ENCODE data around the gene PPP1R37. TPM values are rescaled to one million over a fixed set of nuclear protein-coding genes. Genes with fewer than 3 reads are reported as not detected.

Gene PPP1R37
- total RNA-seq, 2 donors from 2014 or later, result 12.4 to 18.3 TPM

GRCh38 chr19:45175515-45176345, 82.8 kb downstream of the PPP1R37 start:
- Mint-ChIP-seq H3K36me3 (no peaks in the 10 kb centered on the region), H3K27ac (peak overlapping the region; percentile 6 to 19), H3K9me3 (no peaks in the 10 kb centered on the region)
- DNase-seq (ENCODE audit: low spot score in 2 of 2) (no peak), ATAC-seq (no peak)

- Mint-ChIP-seq H3K27ac (peak within 1 kb of the TSS; percentile 89 to 96), H3K36me3 (peaks cover 0 to 5% of the 10 kb centered on the region in 2 donors), H3K9me3 (no peaks in the 10 kb centered on the region)
- ATAC-seq (peak in 1 of 2 donors; percentile 0), DNase-seq (ENCODE audit: low spot score in 2 of 2) (no peak)
Measured at GRCh38 chr19:45177817-45178261, 84.9 kb downstream of the PPP1R37 start, which contains the start of gene TRAPPC6A. TSS of gene TRAPPC6A (minus strand) at chr19:45178237. CDS start at chr19:45178218, 19 bp downstream.

- ATAC-seq (peak; percentile 87 to 90), DNase-seq (ENCODE audit: low spot score in 2 of 2) (peak; percentile 99 to 100)
- peaks cover 0 to 5% of the 10 kb centered on the region in 2 donors for H3K36me3 Mint-ChIP-seq
- no peaks in the 10 kb centered on the region for H3K9me3 Mint-ChIP-seq
- H3K27ac Mint-ChIP-seq, result peak within 1 kb of the TSS; percentile 89 to 96
Measured at GRCh38 chr19:45178262-45179071, 85.5 kb downstream of the PPP1R37 start, which contains the start of gene BLOC1S3. TSS of gene BLOC1S3 (plus strand) at chr19:45178784. CDS start at chr19:45179297, 513 bp downstream.

GRCh38 chr19:45179072-45179891, 86.3 kb downstream of the PPP1R37 start:
- ATAC-seq (no peak), DNase-seq (ENCODE audit: low spot score in 2 of 2) (peak; percentile 52 to 68)
- Mint-ChIP-seq H3K36me3 (peaks cover 0 to 5% of the 10 kb centered on the region in 2 donors), H3K9me3 (no peaks in the 10 kb centered on the region), H3K27ac (peak overlapping the region; percentile 89 to 96)

- Mint-ChIP-seq H3K36me3 (peaks cover 0 to 5% of the 10 kb centered on the region in 2 donors), H3K27ac (peak overlapping the region; percentile 33 to 66), H3K9me3 (no peaks in the 10 kb centered on the region)
- DNase-seq (ENCODE audit: low spot score in 2 of 2) (no peak), ATAC-seq (no peak)
Measured at GRCh38 chr19:45179892-45180370, 87.0 kb downstream of the PPP1R37 start.

GRCh38 chr19:45180936-45181335, 88.0 kb downstream of the PPP1R37 start:
- no peak for DNase-seq (ENCODE audit: low spot score in 2 of 2)
- no peak for ATAC-seq
- H3K36me3 Mint-ChIP-seq, result peaks cover 0 to 5% of the 10 kb centered on the region in 2 donors
- peak overlapping the region; percentile 66 to 75 for H3K27ac Mint-ChIP-seq
- no peaks in the 10 kb centered on the region for H3K9me3 Mint-ChIP-seq

- H3K27ac Mint-ChIP-seq, result peak overlapping the region in 1 of 2 donors; percentile 72
- no peak for ATAC-seq
- no peaks in the 10 kb centered on the region for H3K9me3 Mint-ChIP-seq
- no peak for DNase-seq (ENCODE audit: low spot score in 2 of 2)
- H3K36me3 Mint-ChIP-seq, result peaks cover 0 to 5% of the 10 kb centered on the region in 2 donors
Measured at GRCh38 chr19:45182758-45183157, 89.8 kb downstream of the PPP1R37 start.

GRCh38 chr19:45184115-45184514, 91.1 kb downstream of the PPP1R37 start:
- no peaks in the 10 kb centered on the region for H3K9me3 Mint-ChIP-seq
- DNase-seq (ENCODE audit: low spot score in 2 of 2), result no peak
- H3K36me3 Mint-ChIP-seq, result peaks cover 0 to 5% of the 10 kb centered on the region in 2 donors
- H3K27ac Mint-ChIP-seq, result no peak overlapping the region
- ATAC-seq, result no peak

- peak overlapping the region; percentile 44 to 48 for H3K27ac Mint-ChIP-seq
- ATAC-seq (no peak), DNase-seq (ENCODE audit: low spot score in 2 of 2) (no peak)
- no peaks in the 10 kb centered on the region for H3K9me3 Mint-ChIP-seq
- no peaks in the 10 kb centered on the region for H3K36me3 Mint-ChIP-seq
Measured at GRCh38 chr19:45186509-45187334, 93.7 kb downstream of the PPP1R37 start.

GRCh38 chr19:45187421-45188100, 94.6 kb downstream of the PPP1R37 start:
- Mint-ChIP-seq H3K9me3 (no peaks in the 10 kb centered on the region), H3K36me3 (no peaks in the 10 kb centered on the region), H3K27ac (peak overlapping the region in 1 of 2 donors; percentile 48)
- DNase-seq (ENCODE audit: low spot score in 2 of 2) (no peak), ATAC-seq (peak; percentile 70 to 84)

- ATAC-seq, result no peak
- Mint-ChIP-seq H3K9me3 (no peaks in the 10 kb centered on the region), H3K36me3 (no peaks in the 10 kb centered on the region), H3K27ac (peak overlapping the region in 1 of 2 donors; percentile 0)
- DNase-seq (ENCODE audit: low spot score in 2 of 2), result no peak
Measured at GRCh38 chr19:45189971-45190370, 97.0 kb downstream of the PPP1R37 start.

- H3K9me3 Mint-ChIP-seq, result no peaks in the 10 kb centered on the region
- H3K36me3 Mint-ChIP-seq, result no peaks in the 10 kb centered on the region
- DNase-seq (ENCODE audit: low spot score in 2 of 2), result no peak
- ATAC-seq, result no peak
- peak overlapping the region in 1 of 2 donors; percentile 50 for H3K27ac Mint-ChIP-seq
Measured at GRCh38 chr19:45191375-45191774, 98.4 kb downstream of the PPP1R37 start.

GRCh38 chr19:45195764-45196163, 102.8 kb downstream of the PPP1R37 start:
- ATAC-seq, result no peak

More at GRCh38 chr19:45195764-45196163, 102.8 kb downstream of the PPP1R37 start:
- Mint-ChIP-seq H3K27ac (no peak overlapping the region), H3K9me3 (no peaks in the 10 kb centered on the region), H3K36me3 (no peaks in the 10 kb centered on the region)
- no peak for DNase-seq (ENCODE audit: low spot score in 2 of 2)

Measured in activated naive CD4-positive, alpha-beta T cell treated with anti-CD3 and anti-CD28 coated beads, Interleukin-2, amount 50 U/mL, for 72 hours (primary cell).